Muscle of arm (tissue), 12 donors: ENCODE results near the gene RYK. TPM values are rescaled to one million over a fixed set of nuclear protein-coding genes. Genes with fewer than 3 reads are reported as not detected.

Source experiments
- polyA plus RNA-seq, 12 donors: library from polyadenylated mRNA; unstranded; fragments of 120-200 nt; gene quantifications; one replicate each; pipeline ENCODE4 v1.2.1, GENCODE V29; 2013; ENCODE audit not compliant: insufficient read length in 12 of 12

Gene RYK
- polyA plus RNA-seq, 12 donors, result 49.5 to 98.5 (median 65.8) TPM; not detected in 1

Other genes with a start within 250 kb of the RYK start
- 10 to 100 TPM in 1 of 12 donors, 1 to 10 TPM in 9, not detected in 2; 1.0 to 25.6 (median 1.6) TPM for gene SLCO2A1, start 220.9 kb downstream of the RYK start, polyA plus RNA-seq
- gene AMOTL2, start 123.6 kb upstream of the RYK start, polyA plus RNA-seq, result 10 to 100 TPM in 11 of 12 donors, not detected in 1; 42.5 to 63.9 (median 52.8) TPM
- 10 to 100 TPM in 11 of 12 donors, not detected in 1; 56.7 to 93.7 (median 71.9) TPM for gene ANAPC13, start 235.1 kb upstream of the RYK start, polyA plus RNA-seq
- gene CEP63, start 235.2 kb upstream of the RYK start, polyA plus RNA-seq, result 10 to 100 TPM in 11 of 12 donors, not detected in 1; 28.1 to 47.8 (median 39.3) TPM